Activated CD4-positive, alpha-beta memory T cell treated with anti-CD3 and anti-CD28 coated beads for 36 hours (primary cell): ENCODE data around the gene COMP. TPM values are rescaled to one million over a fixed set of nuclear protein-coding genes. Genes with fewer than 3 reads are reported as not detected.
A peak's percentile ranks its signal among the peaks of the same experiment; 100 is the strongest.

Experiments used
- CTCF ChIA-PET: fragments of 350-600 bp; sonication (Branson Sonifier 250); formaldehyde crosslinking; loops from one replicate; lab custom pipeline; 2021; ENCODE audit warnings: antibody characterized with exemption, inconsistent platforms; lab: Charles Lee
- POLR2A ChIA-PET: fragments of 350-600 bp; sonication (Branson Sonifier 250); formaldehyde crosslinking; loops from one replicate; lab custom pipeline; 2021; ENCODE audit warnings: antibody characterized with exemption; lab: Charles Lee
- DNase-seq: peaks from one replicate; pipeline ENCODE4 v3.0.0-alpha.2; 2020
- H3K27ac Mint-ChIP-seq: one replicate; pipeline ENCODE4 v1.8.0; 2021; ENCODE audit warnings: mixed read lengths
- H3K27me3 Mint-ChIP-seq: one replicate; pipeline ENCODE4 v1.8.0; 2021; ENCODE audit warnings: mixed read lengths
- H3K36me3 Mint-ChIP-seq: one replicate; pipeline ENCODE4 v1.8.0; 2021; ENCODE audit warnings: mixed read lengths
- H3K4me1 Mint-ChIP-seq: one replicate; pipeline ENCODE4 v1.8.0; 2021; ENCODE audit warnings: low read depth, mixed read lengths
- H3K4me3 Mint-ChIP-seq: one replicate; pipeline ENCODE4 v1.8.0; 2021; ENCODE audit warnings: mild to moderate bottlenecking, mixed read lengths
- H3K9me3 Mint-ChIP-seq: one replicate; pipeline ENCODE4 v1.8.0; 2021; ENCODE audit warnings: mixed read lengths
- intact Hi-C: fragments of 100-400 bp; cut with micrococcal nuclease; formaldehyde crosslinking; loops from one replicate; pipeline ENCODE4 v1.15.1; 2023
- total RNA-seq, 2 experiments: library from RNA; stranded (reverse); gene quantifications; one replicate each; pipeline ENCODE4 v1.2.3, GENCODE V29; 2021

The COMP gene
- total RNA-seq, 2 experiments from 2014 or later: not detected

- DNase-seq: no peak
- no peaks in the 10 kb centered on the region for H3K27me3 Mint-ChIP-seq
- H3K36me3 Mint-ChIP-seq: no peaks in the 10 kb centered on the region
- intact Hi-C loops: loop anchor here (5.0 kb wide), 1 partner anchor 74 kb away; no protein-coding TSS in a partner anchor
- no peak overlapping the region for H3K4me3 Mint-ChIP-seq
- no peaks in the 10 kb centered on the region for H3K4me1 Mint-ChIP-seq
- no peak overlapping the region for H3K27ac Mint-ChIP-seq
- POLR2A ChIA-PET: no interaction called here
- CTCF ChIA-PET: interaction anchor here (0.5 to 1.2 kb wide), 3 partner anchors 23 to 74 kb away, joined by 3 to 4 read pairs (median 4); no protein-coding TSS in a partner anchor
- H3K9me3 Mint-ChIP-seq: no peaks in the 10 kb centered on the region
Observed at GRCh38 chr19:18772620-18773587, 18.2 kb downstream of the COMP start.

DNA sequence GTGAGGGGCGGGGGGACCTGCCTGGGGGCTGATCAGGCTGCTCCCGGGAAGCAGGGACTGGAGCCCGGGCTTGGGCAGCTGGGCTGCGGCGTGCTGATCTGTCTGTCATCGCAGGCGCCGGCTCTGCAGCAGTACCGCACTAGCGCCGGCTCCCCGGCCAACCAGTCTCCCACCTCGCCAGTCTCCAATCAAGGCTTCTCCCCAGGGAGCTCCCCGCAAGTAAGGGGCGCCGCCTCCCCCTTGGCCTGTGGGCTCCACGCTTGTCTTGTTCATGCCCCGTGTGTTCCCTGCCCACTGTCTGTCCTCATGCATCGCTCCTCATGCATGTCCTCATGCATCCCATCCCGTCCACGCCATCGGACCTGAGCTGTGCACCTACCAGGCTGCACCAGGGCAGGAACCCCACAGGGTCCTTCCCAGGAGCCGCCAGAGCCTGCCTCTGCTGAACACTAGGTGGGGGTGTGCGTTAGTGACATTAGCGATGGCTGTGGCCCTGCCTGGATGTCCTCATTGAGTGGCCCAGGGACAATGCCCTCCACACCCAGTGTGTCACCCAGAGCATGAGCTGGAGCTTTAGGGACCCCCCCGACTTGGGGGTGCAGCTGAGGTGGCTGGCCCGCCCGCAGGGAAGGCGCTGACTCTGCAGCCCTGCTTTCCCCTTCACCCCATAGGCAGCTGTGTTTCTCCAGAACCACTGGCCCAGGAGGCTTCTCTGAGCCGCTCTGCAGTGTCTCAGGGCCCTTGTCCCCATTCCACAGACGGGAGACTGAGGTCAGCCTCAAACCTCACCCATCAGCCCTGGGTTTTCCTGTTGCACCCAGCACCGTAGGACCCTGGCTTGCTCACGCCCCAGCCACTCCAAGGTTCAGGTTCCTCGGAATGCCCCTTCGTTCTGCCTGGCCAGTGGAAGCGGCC, 19.5 kb downstream of the COMP start:
- ChIA-PET CTCF (interaction anchor here (0.9 to 1.7 kb wide), 2 partner anchors 75 to 77 kb away, joined by 3 to 9 read pairs; no protein-coding TSS in a partner anchor), POLR2A (no interaction called here)
- no peaks in the 10 kb centered on the region for H3K9me3 Mint-ChIP-seq
- no peaks in the 10 kb centered on the region for H3K27me3 Mint-ChIP-seq
- DNase-seq: peak; percentile 22
- H3K4me3 Mint-ChIP-seq: no peak overlapping the region
- H3K36me3 Mint-ChIP-seq: no peaks in the 10 kb centered on the region
- no peak overlapping the region for H3K27ac Mint-ChIP-seq
- H3K4me1 Mint-ChIP-seq: no peaks in the 10 kb centered on the region
- intact Hi-C loops: loop anchor here (5.0 kb wide), 1 partner anchor 76 kb away; no protein-coding TSS in a partner anchor

- no peaks in the 10 kb centered on the region for H3K4me1 Mint-ChIP-seq
- POLR2A ChIA-PET: no interaction called here
- H3K27ac Mint-ChIP-seq: no peak overlapping the region
- H3K36me3 Mint-ChIP-seq: no peaks in the 10 kb centered on the region
- no peaks in the 10 kb centered on the region for H3K9me3 Mint-ChIP-seq
- DNase-seq: no peak
- H3K4me3 Mint-ChIP-seq: no peak overlapping the region
- no peaks in the 10 kb centered on the region for H3K27me3 Mint-ChIP-seq
- intact Hi-C loops: loop anchor here (5.0 kb wide), 1 partner anchor 77 kb away; no protein-coding TSS in a partner anchor
- CTCF ChIA-PET: interaction anchor here (0.9 to 1.7 kb wide), 2 partner anchors 76 to 78 kb away, joined by 3 to 9 read pairs; no protein-coding TSS in a partner anchor
Observed at GRCh38 chr19:18770663-18771327, 20.3 kb downstream of the COMP start.

GRCh38 chr19:18769989-18770528, 21.0 kb downstream of the COMP start:
- H3K36me3 Mint-ChIP-seq: no peaks in the 10 kb centered on the region
- no peaks in the 10 kb centered on the region for H3K4me1 Mint-ChIP-seq
- intact Hi-C loops: loop anchor here (5.0 kb wide), 1 partner anchor 77 kb away; no protein-coding TSS in a partner anchor
- no peaks in the 10 kb centered on the region for H3K27me3 Mint-ChIP-seq
- no peak for DNase-seq
- ChIA-PET CTCF (no interaction called here), POLR2A (no interaction called here)
- H3K4me3 Mint-ChIP-seq: no peak overlapping the region
- H3K9me3 Mint-ChIP-seq: no peaks in the 10 kb centered on the region
- H3K27ac Mint-ChIP-seq: no peak overlapping the region

DNA sequence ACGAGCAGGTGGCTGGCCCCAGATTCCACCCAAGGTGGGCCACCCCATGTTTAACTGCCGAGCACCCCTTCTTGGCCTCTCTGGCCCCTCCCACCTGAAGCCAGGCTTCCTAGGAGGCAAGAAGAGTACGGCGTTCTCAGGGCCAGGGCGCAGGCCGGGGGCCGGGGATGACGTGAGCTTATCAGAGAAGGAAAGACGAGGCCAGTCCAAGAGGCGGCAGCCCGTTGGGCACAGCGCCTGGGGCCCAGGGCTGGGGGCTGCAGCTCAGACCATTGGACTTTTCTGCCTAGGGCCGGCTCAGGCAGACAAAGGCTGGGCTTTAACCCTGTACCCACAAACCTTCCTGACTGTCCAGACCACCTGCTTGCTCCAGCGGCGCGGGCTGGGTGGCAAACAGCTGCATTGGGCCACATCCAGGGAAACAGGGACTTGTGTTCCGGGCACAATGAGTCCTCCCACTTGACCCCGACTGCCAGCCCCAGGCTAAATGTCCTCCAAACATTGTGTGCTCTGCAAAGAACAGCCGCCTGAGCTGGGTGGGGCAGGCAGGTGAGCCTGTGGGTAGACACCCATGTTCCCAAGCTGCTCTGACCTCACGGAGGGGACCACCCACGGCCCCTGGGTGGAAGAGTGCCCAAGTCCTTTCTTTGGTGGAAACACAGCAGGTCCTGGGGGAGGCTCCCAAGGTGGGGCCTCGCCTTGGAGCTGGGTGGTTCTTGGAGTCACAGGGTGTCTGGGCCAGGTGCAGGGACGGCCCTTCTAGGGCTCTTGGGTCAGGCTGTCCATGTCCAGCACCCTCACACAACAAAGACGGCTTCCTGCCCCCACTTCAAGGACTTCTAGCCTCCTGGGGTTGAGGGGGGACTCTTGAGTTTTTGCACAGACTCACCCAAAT, 21.9 kb downstream of the COMP start:
- POLR2A ChIA-PET: no interaction called here

GRCh38 chr19:18768046-18768771, 22.9 kb downstream of the COMP start:
- Mint-ChIP-seq H3K27ac (no peak overlapping the region), H3K27me3 (no peaks in the 10 kb centered on the region), H3K4me3 (no peak overlapping the region), H3K9me3 (no peaks in the 10 kb centered on the region), H3K36me3 (no peaks in the 10 kb centered on the region), H3K4me1 (no peaks in the 10 kb centered on the region)
- CTCF ChIA-PET: interaction anchor here (0.6 to 1.3 kb wide), 2 partner anchors 79 to 150 kb away, joined by 3 to 4 read pairs; no protein-coding TSS in a partner anchor
- POLR2A ChIA-PET: no interaction called here
- intact Hi-C loops: no loop called here
- DNase-seq: no peak

More for the DNA sequence above, 21.9 kb downstream of the COMP start:
- Mint-ChIP-seq H3K4me1 (no peaks in the 10 kb centered on the region), H3K9me3 (no peaks in the 10 kb centered on the region), H3K36me3 (no peaks in the 10 kb centered on the region), H3K4me3 (no peak overlapping the region), H3K27me3 (no peaks in the 10 kb centered on the region), H3K27ac (no peak overlapping the region)
- CTCF ChIA-PET: interaction anchor here (0.6 to 0.9 kb wide), 2 partner anchors 78 to 148 kb away, joined by 3 to 4 read pairs; no protein-coding TSS in a partner anchor
- DNase-seq: no peak
- intact Hi-C loops: no loop called here

- POLR2A ChIA-PET: no interaction called here
- Mint-ChIP-seq H3K36me3 (no peaks in the 10 kb centered on the region), H3K4me1 (no peaks in the 10 kb centered on the region), H3K27me3 (no peaks in the 10 kb centered on the region), H3K4me3 (no peak overlapping the region), H3K9me3 (no peaks in the 10 kb centered on the region), H3K27ac (no peak overlapping the region)
- DNase-seq: no peak
- CTCF ChIA-PET: interaction anchor here (1.0 to 1.1 kb wide), 2 partner anchors 82 to 119 kb away, joined by 3 to 5 read pairs; no protein-coding TSS in a partner anchor
- intact Hi-C loops: no loop called here
Observed at GRCh38 chr19:18765224-18765623, 25.9 kb downstream of the COMP start.

GRCh38 chr19:18764591-18765051, 26.5 kb downstream of the COMP start:
- no peak overlapping the region for H3K27ac Mint-ChIP-seq
- H3K4me3 Mint-ChIP-seq: no peak overlapping the region

GRCh38 chr19:18763674-18764590, 27.2 kb downstream of the COMP start:
- H3K36me3 Mint-ChIP-seq: no peaks in the 10 kb centered on the region
- H3K27me3 Mint-ChIP-seq: no peaks in the 10 kb centered on the region
- no peaks in the 10 kb centered on the region for H3K4me1 Mint-ChIP-seq
- no peaks in the 10 kb centered on the region for H3K9me3 Mint-ChIP-seq
- no peak overlapping the region for H3K4me3 Mint-ChIP-seq
- ChIA-PET CTCF (no interaction called here), POLR2A (no interaction called here)
- no peak for DNase-seq
- H3K27ac Mint-ChIP-seq: no peak overlapping the region
- intact Hi-C loops: no loop called here

More at GRCh38 chr19:18764591-18765051, 26.5 kb downstream of the COMP start:
- Mint-ChIP-seq H3K9me3 (no peaks in the 10 kb centered on the region), H3K36me3 (no peaks in the 10 kb centered on the region), H3K4me1 (no peaks in the 10 kb centered on the region), H3K27me3 (no peaks in the 10 kb centered on the region)
- intact Hi-C loops: no loop called here
- POLR2A ChIA-PET: no interaction called here
- CTCF ChIA-PET: interaction anchor here (1.0 kb wide), 1 partner anchor 120 kb away, joined by 5 read pairs; no protein-coding TSS in a partner anchor
- no peak for DNase-seq
